GM19238 (cell line): Measurements from ENCODE around the gene HS3ST3A1.

Experiments
- DNase-seq: peaks from one replicate; pipeline ENCODE4 v3.0.0; 2011; ENCODE audit warnings: low spot score; ENCODE audit not compliant: insufficient read length

Gene HS3ST3A1

DNA sequence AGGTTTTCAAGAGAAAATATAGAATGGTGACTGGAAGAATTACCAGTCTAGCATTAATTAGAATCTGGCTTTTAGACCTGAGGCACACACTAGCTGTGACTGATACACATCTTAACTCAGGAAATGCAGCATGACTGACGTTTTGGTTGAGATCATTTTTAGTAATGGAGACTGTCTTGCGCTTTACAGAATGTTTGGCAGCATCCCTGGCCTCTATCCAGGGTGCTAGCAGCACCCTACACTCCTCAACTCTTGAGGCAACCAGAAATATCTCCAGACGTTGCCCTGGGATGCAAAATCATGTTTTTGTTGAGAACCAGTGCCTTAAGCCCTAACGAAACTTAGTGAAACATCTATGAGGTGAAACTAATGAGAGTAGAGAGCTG is 109.0 kb downstream of the HS3ST3A1 start:
- no peak for DNase-seq

DNA sequence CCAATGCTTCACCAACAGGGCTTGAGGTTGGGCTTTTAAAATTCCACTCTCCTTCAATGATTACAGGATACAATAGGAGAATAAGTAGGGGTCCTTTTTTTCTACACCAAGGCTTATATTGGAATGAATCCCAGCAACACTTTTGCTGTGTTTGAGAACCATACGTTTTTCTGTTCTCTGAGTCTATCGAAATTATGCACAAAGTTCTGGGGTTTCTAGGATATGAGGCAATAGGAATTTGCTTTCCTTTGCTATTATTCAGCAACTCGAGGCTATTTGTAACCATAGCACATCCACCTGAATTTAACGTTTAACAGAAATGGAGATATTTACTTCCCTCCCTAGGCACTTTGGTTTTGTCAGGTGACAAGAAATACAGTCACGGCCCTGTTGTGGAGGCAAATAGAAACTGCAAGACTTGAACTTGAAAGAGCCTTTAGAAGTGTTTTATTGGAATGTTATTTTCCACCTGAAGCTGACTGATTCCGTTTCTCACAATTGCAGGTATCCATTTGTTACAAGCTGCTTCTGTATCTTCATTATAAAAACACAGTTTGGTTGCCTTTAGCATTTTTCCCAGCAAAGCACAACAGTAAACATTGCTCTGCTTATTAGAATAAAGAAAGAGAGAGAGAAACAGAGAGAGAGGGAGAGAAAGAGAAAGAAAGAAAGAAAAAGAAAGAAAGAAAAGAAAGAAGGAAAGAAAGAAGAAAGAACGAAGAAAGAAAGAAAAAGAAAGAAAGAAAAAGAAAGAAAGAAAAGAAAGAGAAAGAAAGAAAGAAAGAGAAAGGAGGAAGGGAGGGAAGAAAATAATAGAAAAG is 109.6 kb downstream of the HS3ST3A1 start:
- no peak for DNase-seq

DNA sequence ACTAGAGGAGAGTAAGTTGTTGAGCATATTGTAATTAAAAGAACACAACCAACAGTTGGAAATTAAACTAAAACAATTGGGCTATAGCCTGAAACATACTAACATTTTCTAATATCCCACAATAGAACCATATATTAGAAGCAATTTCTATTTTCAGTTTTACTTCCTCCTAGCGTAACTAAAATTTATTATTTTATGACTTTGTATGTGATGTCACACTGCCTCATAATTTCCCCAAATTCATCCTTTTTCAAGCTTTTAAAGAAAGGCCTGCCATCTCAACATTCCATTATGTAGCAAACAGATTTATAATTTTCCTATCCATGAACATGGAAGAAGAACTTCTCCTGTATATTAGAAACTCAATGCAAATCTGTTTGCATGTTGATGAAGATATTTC is 110.2 kb downstream of the HS3ST3A1 start:
- DNase-seq = no peak

DNA sequence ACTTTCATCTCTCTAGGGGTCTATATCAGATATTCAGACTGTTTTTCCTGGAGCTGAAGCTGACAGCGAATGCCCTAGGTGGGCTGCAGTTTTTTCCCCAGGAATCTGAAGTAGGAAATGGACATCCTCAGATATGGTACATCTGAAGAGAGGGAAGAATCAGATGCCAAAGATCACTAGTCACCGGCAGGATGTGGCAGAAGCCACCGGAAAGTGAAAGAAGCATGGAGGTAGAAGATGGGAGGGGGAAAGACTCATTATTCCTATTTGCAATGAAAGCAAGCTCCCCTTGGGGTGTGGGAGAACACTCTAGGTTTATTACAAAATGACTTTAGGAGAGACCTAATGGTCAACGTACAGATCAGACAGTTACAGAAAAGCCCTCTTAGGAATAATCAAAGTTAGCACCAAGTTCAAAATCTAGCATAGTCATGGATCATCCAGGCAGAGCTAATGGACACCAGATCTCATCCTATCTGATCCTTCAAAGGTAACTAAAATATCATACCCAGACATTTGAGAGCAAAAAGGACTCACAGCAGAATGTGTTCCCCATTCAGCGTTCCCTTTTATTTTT is 110.7 kb downstream of the HS3ST3A1 start:
- DNase-seq = no peak

DNA sequence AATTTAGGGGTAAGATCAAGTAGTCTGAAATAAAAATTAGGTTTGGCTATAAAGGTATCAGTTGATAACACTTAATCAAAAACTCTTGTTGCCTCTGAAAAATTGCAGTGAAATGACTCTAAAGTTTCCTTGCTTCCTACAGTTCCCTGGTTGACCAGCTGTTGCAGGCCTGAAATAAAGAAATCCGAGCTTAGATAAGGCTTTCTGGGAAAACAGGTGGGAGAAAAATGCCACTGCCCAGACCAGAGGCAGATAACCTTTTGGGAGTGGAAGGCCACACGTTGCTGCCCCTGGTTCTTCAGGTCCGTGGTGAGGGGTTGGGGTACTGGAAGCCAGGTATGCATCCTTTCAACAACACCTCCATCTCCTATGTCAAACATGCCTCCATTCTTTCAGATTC is 111.3 kb downstream of the HS3ST3A1 start:
- DNase-seq = no peak

DNA sequence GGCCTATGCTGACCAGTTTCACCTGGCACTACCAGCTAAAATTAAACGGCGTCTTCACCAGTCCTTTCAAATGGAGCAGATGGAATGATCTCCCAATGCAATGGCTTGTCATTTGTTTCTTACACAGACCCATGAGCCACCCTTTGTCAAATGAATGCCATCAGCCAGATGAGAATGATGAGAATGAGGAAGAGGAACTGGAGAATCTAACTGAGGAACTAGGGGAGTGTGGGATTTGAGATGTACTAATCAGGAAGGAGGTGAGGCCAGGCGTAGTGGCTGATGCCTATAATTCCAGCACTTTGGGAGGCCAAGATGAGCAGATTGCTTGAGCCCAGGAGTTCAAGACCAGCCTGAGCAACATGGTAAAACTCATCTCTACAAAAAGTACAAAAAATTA is 116.4 kb downstream of the HS3ST3A1 start:
- no peak for DNase-seq

DNA sequence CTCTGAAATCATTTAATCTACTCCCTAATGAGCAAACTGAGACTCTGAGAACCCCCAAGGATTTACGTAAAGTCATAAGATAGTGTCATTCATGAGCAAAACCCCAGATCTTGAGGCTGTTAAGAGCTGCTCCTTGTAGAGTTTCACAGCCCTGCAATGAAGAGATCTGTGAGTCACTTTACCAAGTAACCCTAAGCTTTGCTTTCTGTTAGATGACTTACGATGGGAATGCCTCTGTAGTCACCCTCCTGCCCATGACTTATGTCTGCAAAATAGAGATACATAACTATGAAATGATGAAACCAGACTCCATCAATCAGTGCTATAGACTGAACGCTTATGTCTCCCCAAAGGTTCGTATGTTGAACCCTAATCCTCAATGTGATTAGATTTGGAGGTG is 117.7 kb downstream of the HS3ST3A1 start:
- no peak for DNase-seq

DNA sequence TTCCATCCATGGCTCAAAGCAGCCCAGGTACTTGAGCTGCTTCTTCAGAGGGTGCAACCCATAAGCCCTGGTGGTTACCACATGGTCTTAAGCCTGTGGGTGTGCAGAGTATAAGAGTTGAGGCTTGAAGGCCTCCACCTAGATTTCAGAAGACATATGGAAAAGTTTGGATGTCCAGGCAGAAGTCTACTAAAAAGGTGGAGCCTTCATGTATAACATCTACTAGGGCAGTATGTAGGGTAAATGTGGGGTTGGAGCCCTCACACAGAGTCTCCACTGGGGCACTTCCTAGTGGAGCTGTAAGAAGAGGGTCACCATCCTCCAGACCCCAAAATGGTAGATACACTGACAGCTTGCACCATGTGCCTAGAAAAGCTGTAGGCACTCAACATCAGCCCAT is 120.9 kb downstream of the HS3ST3A1 start:
- DNase-seq = no peak

DNA sequence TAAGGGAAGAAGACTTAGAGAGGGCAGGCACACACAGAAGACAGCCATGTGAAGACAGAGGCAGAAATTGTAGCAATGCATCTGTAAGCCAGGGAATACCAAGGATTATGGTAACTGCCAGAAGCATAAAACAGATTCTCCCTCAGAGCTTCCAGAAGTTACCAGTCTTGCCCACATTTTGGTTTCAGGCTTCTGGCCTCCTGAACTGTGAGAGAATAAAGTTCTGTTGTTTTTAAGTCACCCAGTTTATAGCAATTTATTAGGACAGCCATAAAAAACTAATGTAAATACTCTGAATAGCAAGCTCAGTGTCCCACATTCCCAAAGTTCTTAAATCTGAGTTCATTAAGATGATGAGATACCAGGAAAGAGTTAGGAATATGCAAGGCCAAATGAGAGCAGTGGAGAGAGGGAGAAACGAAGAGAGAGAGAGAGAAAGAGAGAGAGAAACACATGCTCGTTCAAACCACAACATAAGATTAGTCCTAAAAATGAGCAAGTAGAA is 123.4 kb downstream of the HS3ST3A1 start:
- no peak for DNase-seq

DNA sequence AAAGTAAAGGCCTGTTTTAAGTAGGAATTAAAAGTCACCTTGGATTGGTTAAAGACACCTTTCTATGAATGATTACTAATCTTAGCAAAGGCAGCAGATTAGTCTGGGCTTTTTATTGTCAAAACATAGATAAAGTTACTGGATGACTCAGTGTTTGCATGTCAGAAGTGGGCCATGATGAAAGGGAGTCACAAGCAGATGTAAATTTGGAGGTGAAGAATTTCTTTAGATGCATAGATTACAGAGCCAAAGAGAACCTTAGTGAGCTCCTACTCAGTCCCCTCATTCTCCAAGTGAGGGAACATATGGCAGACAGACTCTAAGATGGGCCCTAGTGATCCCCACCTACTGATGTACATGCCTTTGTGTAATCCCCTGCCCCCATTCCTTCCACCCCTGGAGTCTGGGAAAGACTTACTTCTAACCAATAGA is 124.5 kb downstream of the HS3ST3A1 start:
- no peak for DNase-seq

DNA sequence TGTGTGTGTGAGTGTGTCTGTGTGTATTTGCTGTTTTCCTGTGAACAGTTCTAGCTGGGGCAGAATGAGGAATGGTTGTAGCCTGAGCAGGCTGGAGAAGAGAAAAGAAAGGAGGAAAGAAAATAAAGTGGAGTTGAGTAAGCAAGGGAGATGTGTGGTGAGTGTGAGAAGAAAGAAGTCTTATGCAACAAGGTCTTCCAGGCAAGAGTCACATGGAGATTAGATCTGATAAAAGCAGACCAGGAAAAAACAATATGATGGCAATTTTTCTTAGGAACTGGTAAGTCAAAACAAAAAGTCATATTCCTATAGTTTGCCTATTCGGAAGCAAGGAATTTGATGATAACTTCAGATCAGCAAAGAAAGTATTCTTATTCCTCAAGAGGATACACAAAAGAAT is 125.0 kb downstream of the HS3ST3A1 start:
- DNase-seq = no peak

DNA sequence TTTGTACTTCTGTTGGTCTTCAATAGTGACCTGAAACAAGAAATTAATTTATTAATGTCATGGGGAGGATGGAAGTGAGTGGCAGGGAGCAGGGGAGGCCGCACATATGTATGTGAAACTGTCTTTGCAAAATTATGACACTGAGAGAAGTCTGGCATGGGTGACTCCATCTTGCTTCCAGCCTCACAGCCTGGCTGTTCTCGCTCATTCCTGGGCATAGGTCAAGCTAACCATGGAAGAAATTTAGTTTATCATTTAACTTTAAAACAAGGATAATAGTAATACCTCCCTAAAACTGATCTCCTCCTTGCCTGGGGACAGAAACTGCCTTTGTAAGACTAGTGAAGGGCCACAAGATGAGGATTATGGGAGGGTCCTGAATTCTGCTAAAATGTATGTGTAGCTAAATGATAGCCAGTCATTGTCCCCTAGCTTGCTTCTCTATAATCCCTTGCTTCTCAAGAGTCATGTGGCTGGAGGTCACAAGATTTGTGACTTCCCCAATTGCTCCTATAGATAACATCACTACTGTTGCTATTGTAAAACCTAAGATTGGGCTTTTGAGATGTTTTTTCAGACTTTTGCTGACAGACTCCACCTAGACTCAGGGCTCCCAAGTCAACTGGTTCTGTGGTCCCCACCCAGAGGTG is 126.0 kb downstream of the HS3ST3A1 start:
- no peak for DNase-seq

DNA sequence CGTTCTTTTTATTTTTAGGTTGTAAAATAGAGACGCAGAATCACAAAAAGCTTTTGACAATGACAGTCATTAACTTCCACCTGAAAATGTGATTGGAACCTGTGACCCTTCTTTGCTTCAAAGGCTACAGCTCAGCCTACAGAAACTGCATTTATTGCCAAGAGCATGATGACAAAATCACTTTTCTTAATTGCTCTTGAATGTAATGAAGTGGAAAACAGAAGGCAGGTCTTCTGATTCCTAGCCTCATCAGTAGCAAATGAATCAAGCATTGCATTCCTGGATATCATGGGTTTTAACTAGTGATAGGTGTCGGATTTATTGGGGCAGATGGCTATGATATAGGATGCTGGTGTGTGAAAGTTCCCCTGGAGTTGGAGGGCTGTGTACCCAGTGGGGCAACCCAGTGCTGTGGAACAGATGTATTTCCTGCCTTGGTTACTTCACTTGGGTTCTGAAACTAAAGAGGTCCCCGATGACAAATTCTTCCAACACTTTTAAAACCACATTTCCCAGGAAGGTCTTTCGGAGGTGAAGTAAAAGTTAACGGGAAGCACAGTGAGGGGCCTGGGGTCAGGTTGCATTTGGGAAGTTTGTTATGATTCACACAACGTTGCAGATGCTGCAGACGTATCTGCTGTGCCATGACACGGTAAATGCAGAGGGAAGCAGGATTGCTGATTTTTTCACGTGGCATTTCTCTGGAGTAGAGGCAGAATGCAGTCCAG is 127.5 kb downstream of the HS3ST3A1 start:
- DNase-seq = no peak

DNA sequence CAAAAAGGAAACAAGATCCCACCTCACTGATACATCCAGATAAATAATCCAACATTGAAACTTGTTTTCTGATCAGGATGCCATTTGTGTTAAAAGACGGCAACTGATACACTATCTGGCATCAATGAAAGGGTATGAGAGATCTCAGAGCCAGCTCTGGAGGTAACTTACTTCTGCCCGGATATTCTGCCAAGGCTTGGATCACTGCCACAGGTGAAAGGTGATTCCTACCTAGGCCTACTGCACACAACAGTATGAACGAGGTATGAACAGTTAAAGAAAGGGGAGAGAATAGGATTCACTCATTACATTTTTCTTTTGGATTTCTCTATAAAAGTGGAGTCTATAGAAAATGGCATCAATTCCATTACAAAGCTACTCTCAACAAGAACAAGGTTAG is 136.1 kb downstream of the HS3ST3A1 start:
- DNase-seq = no peak

DNA sequence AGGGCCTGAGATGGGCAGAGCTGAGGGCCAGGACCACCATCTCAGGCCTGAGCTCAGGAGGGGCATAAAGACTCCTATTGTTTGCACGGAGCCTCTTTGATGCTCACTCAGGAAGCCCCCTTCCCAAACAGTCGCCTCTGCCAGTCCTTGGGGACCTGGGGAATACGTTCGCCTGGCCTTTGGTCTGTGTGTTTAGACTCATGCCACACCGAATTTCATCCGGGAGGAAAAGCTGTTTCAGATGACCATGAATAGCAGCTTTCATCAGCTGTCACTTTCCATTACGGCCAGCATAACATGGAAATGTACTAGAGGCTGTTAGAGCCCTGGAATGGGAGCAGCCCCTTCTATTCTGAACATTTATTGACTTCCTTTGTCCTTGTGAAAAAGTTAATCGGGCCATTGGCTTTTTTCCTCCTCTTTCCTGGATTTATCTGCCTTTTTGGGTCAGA is 139.0 kb downstream of the HS3ST3A1 start:
- DNase-seq = no peak

DNA sequence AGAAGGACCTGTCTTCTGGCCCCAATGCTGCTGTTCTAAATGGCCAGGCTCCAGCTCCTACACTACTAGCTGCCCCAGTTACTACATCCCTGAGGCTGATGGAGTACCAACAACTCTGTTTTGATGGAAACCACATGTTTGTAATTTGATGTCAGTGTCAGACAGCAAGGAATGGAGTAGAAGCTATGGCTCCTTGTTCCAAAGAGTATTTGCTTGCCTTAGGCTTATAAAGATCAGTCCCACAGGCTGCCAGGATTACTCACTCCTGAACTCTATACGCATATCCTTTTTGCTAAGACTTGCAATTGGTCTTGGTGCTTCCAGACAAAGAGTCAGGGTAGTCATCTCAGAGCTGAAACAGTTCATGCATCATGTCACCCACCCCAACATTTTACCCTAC is 139.6 kb downstream of the HS3ST3A1 start:
- no peak for DNase-seq

DNA sequence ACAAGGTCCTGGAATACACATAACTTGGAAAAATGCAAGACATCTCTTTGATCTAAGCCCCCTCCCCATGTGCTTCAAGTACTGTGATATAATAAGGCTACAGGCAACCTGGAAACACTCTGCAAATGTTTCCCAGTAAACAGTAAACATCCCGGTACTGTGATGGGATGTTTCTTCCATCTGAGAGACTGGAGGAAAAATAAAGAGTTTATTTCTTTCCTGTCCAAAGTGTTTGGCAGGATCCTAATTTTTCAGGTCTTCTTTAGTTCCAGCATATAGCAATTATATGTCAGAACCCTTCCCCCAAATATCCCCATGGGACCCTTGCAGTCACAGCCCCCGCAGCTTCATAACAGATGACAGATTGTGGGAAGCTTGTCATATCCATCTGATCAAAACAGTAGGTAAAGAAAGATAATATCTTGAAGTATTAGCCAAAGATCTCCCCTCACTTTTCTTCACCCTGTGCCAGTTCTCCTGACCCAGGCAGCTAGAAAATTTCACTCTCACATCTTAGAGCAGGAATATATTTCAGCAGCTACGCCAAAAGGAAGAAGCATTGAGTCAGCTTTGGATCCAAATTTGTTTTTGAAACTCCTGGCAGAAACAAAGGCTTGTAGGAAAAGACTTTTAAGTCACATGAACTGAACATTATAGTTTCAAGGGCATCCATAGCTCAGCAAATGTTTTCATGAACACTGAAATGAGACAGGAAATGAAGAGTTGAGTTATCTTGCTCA is 141.3 kb downstream of the HS3ST3A1 start:
- no peak for DNase-seq

DNA sequence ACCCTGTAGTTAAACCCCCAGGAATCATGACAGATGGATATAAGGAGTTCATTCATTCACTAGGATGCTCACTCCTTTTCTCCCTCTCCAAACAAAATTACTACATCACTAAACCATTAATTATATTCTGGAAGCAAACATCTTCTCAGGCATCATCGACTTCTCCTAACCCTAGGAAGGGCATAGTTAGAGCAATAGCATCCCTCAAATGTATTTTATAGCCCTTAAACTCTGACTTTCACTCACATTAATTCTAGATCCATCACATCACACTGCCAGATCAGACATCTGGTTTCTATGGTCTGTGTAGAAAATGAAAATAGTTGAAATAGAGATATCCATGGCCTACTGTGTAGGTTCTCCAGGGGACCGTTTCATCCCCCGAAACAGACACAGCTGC is 143.9 kb downstream of the HS3ST3A1 start:
- no peak for DNase-seq
